ENCODE measurements around the gene CDH16. TPM values are rescaled to one million over a fixed set of nuclear protein-coding genes. Genes with fewer than 3 reads are reported as not detected.

Gene CDH16
- total RNA-seq, 1 donor from 2014 or later, result 1.8 TPM

- no peak for DNase-seq (ENCODE audit: low read depth)
- H3K36me3 ChIP-seq (ENCODE audit: control insufficient read depth, insufficient read depth, low read length), result no peaks in the 10 kb centered on the region
- TF ChIP-seq, protein P1, sequence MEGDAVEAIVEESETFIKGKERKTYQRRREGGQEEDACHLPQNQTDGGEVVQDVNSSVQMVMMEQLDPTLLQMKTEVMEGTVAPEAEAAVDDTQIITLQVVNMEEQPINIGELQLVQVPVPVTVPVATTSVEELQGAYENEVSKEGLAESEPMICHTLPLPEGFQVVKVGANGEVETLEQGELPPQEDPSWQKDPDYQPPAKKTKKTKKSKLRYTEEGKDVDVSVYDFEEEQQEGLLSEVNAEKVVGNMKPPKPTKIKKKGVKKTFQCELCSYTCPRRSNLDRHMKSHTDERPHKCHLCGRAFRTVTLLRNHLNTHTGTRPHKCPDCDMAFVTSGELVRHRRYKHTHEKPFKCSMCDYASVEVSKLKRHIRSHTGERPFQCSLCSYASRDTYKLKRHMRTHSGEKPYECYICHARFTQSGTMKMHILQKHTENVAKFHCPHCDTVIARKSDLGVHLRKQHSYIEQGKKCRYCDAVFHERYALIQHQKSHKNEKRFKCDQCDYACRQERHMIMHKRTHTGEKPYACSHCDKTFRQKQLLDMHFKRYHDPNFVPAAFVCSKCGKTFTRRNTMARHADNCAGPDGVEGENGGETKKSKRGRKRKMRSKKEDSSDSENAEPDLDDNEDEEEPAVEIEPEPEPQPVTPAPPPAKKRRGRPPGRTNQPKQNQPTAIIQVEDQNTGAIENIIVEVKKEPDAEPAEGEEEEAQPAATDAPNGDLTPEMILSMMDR (IDR thresholded peaks at IDR 0.05; ENCODE audit: insufficient read depth, low read length, severe bottlenecking), result no peak
- H3K27me3 ChIP-seq (ENCODE audit: control insufficient read depth, insufficient read depth, low read length), result no peaks in the 10 kb centered on the region
- no peak overlapping the region for H3K4me3 ChIP-seq (ENCODE audit: low read depth, low read length)
- no peak for FAIRE-seq
Measured at GRCh38 chr16:66878067-66878466, 40.6 kb downstream of the CDH16 start.

DNA sequence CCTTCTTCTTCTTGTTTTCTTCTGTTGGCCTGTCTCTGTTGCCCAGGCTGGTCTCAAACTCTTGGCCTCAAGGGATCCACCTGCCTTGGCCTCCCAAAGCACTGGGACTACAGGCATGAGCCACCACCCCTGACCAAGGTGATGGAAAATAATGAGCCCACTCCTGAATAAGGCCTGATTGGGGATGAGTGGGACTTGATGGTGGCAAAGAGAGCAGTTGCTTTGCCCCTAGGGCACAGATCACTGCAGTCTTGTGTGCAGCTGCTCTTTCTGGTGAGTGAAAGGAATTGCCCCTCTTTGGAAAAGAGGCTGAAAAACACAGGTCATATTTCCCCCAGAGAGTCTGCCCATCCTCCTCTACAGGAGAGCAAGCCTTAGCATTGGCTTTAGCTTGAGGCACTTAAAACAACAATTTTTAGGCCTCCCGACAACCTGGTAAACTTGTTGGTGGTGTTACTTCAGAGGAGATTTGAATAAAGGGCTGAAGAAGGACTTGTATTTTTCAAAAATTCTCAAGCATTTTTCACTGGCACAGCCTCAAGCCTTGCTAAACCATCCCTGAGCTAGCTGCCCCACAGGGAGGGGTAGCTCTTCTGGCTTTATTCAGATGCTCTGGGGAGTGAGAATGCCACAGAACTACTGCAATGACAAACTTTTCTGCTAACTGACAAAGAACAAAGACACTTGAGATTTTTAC, 44.5 kb downstream of the CDH16 start:
- FAIRE-seq, result no peak
- H3K36me3 ChIP-seq (ENCODE audit: control insufficient read depth, insufficient read depth, low read length), result no peaks in the 10 kb centered on the region
- TF ChIP-seq, protein P1 (IDR thresholded peaks at IDR 0.05; ENCODE audit: insufficient read depth, low read length, severe bottlenecking), result no peak

GRCh38 chr16:66873685-66874055, 45.0 kb downstream of the CDH16 start:
- no peak overlapping the region for H3K4me3 ChIP-seq (ENCODE audit: low read depth, low read length)
- DNase-seq (ENCODE audit: low read depth), result no peak
- TF ChIP-seq, protein P1 (IDR thresholded peaks at IDR 0.05; ENCODE audit: insufficient read depth, low read length, severe bottlenecking), result no peak
- no peaks in the 10 kb centered on the region for H3K27me3 ChIP-seq (ENCODE audit: control insufficient read depth, insufficient read depth, low read length)
- no peak for FAIRE-seq
- H3K36me3 ChIP-seq (ENCODE audit: control insufficient read depth, insufficient read depth, low read length), result no peaks in the 10 kb centered on the region

More for the DNA sequence above, 44.5 kb downstream of the CDH16 start:
- no peak for DNase-seq (ENCODE audit: low read depth)
- Histone ChIP-seq H3K4me3 (ENCODE audit: low read depth, low read length) (no peak overlapping the region), H3K27me3 (ENCODE audit: control insufficient read depth, insufficient read depth, low read length) (no peaks in the 10 kb centered on the region)

GRCh38 chr16:66872943-66873684, 45.6 kb downstream of the CDH16 start:
- H3K36me3 ChIP-seq (ENCODE audit: control insufficient read depth, insufficient read depth, low read length), result no peaks in the 10 kb centered on the region
- no peak for FAIRE-seq
- no peak overlapping the region for H3K4me3 ChIP-seq (ENCODE audit: low read depth, low read length)
- H3K27me3 ChIP-seq (ENCODE audit: control insufficient read depth, insufficient read depth, low read length), result no peaks in the 10 kb centered on the region
- TF ChIP-seq, protein P1 (IDR thresholded peaks at IDR 0.05; ENCODE audit: insufficient read depth, low read length, severe bottlenecking), result peak; percentile 98
- peak; percentile 99 for DNase-seq (ENCODE audit: low read depth)

DNA sequence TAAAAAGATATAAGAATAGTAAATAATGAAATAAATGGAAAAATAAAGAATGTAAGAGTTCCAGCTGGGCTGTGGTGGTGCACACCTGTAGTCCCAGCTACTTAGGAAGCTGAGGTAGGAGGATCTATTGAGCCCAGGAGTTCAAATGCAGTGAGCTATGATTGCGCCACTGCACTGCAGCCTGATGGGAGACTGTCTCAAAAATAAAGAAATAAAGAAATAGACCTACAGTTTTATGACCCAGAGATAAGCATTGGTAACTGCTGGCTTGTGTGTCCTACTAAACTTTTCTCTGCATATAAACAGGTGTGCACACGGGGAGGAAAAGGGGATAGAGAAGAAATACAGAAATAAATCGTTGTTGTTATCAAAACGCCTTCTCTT, 46.1 kb downstream of the CDH16 start:
- TF ChIP-seq, protein P1 (IDR thresholded peaks at IDR 0.05; ENCODE audit: insufficient read depth, low read length, severe bottlenecking), result no peak
- FAIRE-seq, result no peak
- H3K4me3 ChIP-seq (ENCODE audit: low read depth, low read length), result no peak overlapping the region
- DNase-seq (ENCODE audit: low read depth), result no peak
- H3K36me3 ChIP-seq (ENCODE audit: control insufficient read depth, insufficient read depth, low read length), result no peaks in the 10 kb centered on the region
- H3K27me3 ChIP-seq (ENCODE audit: control insufficient read depth, insufficient read depth, low read length), result no peaks in the 10 kb centered on the region

Measured in bronchial epithelial cell (primary cell).